ENCODE data around the gene AP4M1. TPM values are rescaled to one million over a fixed set of nuclear protein-coding genes. Genes with fewer than 3 reads are reported as not detected.

The AP4M1 gene
- total and polyA plus RNA-seq, 2 experiments from 2014 or later: 17.4 to 22.8 TPM

DNA sequence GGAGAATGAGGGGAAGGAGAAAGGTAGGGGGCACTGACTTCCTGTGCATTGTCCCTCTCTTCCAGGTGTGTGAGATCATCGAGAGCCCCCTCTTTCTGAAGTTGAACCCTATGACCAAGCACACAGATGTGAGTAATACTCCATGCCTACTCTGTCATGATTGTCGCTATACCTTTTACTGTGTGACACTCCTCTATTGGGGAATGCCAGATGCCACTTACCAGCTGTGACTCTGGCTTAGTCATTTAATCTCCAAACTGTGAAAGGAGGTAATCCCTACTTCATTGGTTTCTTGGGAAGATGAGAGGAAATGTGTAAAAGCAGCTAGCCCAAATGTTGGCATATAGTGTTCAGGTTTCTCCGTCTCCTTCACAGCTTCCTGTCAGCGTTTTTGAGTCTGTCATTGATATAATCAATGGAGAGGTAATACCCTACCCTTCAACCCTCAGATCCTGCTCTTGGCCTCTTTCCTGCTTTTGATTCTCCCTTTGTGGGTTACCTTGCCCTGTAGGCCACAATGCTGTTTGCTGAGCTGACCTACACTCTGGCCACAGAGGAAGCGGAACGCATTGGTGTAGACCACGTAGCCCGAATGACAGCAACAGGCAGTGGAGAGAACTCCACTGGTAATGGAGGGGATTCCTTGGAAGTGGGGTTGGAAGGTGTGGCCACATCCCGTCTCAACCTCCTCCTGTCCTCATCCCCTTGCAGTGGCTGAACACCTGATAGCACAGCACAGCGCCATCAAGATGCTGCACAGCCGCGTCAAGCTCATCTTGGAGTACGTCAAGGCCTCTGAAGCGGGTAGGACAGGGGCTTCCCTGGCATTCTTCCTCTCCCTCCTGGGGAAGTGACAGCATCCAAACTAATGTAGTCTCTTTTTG lies 10.7 kb upstream of the AP4M1 start:
- Histone ChIP-seq H3K79me2 (peaks cover 15% of the 10 kb centered on the region), H3K9me3 (ENCODE audit: low read depth) (no peaks in the 10 kb centered on the region), H3K4me3 (no peak overlapping the region), H2AFZ (no peak overlapping the region), H3K4me2 (no peak overlapping the region), H3K36me3 (replicated peaks; ENCODE audit: insufficient read depth, low read depth) (no peaks in the 10 kb centered on the region), H3K9me2 (replicated peaks; ENCODE audit: insufficient read depth) (no peaks in the 10 kb centered on the region), H3K27ac (peak overlapping the region; percentile 91), H4K20me1 (ENCODE audit: insufficient read depth, poor library complexity, severe bottlenecking) (peaks cover 2% of the 10 kb centered on the region), H3K27me3 (no peaks in the 10 kb centered on the region), H3K4me1 (ENCODE audit: insufficient read depth) (peaks cover 20% of the 10 kb centered on the region)
- no peak for TF ChIP-seq EZH2 (IDR thresholded peaks at IDR 0.05; ENCODE audit: borderline replicate concordance)
- TF ChIP-seq, protein P1, sequence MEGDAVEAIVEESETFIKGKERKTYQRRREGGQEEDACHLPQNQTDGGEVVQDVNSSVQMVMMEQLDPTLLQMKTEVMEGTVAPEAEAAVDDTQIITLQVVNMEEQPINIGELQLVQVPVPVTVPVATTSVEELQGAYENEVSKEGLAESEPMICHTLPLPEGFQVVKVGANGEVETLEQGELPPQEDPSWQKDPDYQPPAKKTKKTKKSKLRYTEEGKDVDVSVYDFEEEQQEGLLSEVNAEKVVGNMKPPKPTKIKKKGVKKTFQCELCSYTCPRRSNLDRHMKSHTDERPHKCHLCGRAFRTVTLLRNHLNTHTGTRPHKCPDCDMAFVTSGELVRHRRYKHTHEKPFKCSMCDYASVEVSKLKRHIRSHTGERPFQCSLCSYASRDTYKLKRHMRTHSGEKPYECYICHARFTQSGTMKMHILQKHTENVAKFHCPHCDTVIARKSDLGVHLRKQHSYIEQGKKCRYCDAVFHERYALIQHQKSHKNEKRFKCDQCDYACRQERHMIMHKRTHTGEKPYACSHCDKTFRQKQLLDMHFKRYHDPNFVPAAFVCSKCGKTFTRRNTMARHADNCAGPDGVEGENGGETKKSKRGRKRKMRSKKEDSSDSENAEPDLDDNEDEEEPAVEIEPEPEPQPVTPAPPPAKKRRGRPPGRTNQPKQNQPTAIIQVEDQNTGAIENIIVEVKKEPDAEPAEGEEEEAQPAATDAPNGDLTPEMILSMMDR (IDR thresholded peaks at IDR 0.05; ENCODE audit: poor library complexity): no peak
- TF ChIP-seq EZH2phosphoT487 (IDR thresholded peaks at IDR 0.05; ENCODE audit: low read depth, severe bottlenecking, unreplicated experiment): no peak
- no peak for DNase-seq (ENCODE audit: low spot score)
- WGBS (ENCODE audit: low lambda C conversion rate, missing lambda C conversion rate): 88% methylated on average over 14 of the region's 14 CpGs

DNA sequence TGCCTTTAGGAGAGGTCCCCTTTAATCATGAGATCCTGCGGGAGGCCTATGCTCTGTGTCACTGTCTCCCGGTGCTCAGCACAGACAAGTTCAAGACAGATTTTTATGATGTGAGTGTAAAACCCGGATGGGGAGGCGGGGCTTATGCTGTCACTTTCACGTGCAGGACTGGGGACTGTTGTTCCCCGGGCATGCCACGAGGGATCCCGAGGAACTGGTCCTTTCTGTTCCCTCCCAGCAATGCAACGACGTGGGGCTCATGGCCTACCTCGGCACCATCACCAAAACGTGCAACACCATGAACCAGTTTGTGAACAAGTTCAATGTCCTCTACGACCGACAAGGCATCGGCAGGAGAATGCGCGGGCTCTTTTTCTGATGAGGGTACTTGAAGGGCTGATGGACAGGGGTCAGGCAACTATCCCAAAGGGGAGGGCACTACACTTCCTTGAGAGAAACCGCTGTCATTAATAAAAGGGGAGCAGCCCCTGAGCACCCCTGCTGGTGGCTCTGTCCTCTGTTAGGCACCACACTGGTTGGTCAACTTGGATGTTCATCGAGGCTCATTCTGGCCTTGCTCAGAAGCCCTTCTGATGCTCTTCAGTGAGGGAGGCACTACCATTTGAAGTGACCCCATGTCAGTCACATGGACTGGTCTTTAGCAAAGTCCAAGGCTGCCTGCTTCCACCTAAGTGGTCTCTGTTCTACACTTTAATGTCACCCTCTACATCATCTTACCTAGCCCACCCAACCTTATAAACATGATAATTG lies 9.8 kb upstream of the AP4M1 start:
- no peak overlapping the region for H2AFZ ChIP-seq
- no peak overlapping the region for H3K4me3 ChIP-seq
- H3K9me3 ChIP-seq (ENCODE audit: low read depth): no peaks in the 10 kb centered on the region
- H3K27me3 ChIP-seq: no peaks in the 10 kb centered on the region
- no peaks in the 10 kb centered on the region for H3K36me3 ChIP-seq (replicated peaks; ENCODE audit: insufficient read depth, low read depth)
- no peak for DNase-seq (ENCODE audit: low spot score)
- H4K20me1 ChIP-seq (ENCODE audit: insufficient read depth, poor library complexity, severe bottlenecking): peaks cover 2% of the 10 kb centered on the region
- H3K9me2 ChIP-seq (replicated peaks; ENCODE audit: insufficient read depth): no peaks in the 10 kb centered on the region
- H3K4me1 ChIP-seq (ENCODE audit: insufficient read depth): peaks cover 20% of the 10 kb centered on the region
- WGBS (ENCODE audit: low lambda C conversion rate, missing lambda C conversion rate): 75% methylated on average over 19 of the region's 19 CpGs
- TF ChIP-seq, protein P1 (IDR thresholded peaks at IDR 0.05; ENCODE audit: poor library complexity): no peak
- H3K79me2 ChIP-seq: peaks cover 21% of the 10 kb centered on the region
- no peak overlapping the region for H3K27ac ChIP-seq
- H3K4me2 ChIP-seq: no peak overlapping the region

DNA sequence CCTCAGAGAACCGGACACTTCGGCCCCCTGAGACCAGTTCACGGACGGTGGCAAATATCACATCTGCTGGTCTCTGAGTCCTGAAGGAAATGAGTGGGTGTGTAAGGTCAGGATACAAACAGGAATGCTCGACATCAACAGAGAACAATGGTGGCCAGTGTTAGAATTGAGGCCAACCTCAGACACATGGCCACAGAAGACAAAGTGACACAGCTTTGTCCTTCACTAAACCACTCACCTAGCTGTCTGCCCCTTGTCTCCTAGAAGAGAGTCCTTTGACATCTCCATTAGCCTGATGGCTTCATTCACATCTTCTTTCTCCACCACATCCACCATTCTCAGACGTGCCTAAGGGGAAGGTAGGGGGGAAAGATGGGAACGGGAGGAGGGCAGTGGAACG lies 8.4 kb upstream of the AP4M1 start:
- Histone ChIP-seq H3K27ac (no peak overlapping the region), H3K79me2 (peaks cover 33% of the 10 kb centered on the region), H3K36me3 (replicated peaks; ENCODE audit: insufficient read depth, low read depth) (no peaks in the 10 kb centered on the region), H3K4me1 (ENCODE audit: insufficient read depth) (peaks cover 14% of the 10 kb centered on the region), H2AFZ (no peak overlapping the region), H3K9me2 (replicated peaks; ENCODE audit: insufficient read depth) (no peaks in the 10 kb centered on the region), H3K27me3 (no peaks in the 10 kb centered on the region), H3K9me3 (ENCODE audit: low read depth) (no peaks in the 10 kb centered on the region), H3K4me2 (no peak overlapping the region), H3K4me3 (no peak overlapping the region), H4K20me1 (ENCODE audit: insufficient read depth, poor library complexity, severe bottlenecking) (peaks cover 2% of the 10 kb centered on the region)
- no peak for DNase-seq (ENCODE audit: low spot score)
- no peak for TF ChIP-seq EZH2phosphoT487 (IDR thresholded peaks at IDR 0.05; ENCODE audit: low read depth, severe bottlenecking, unreplicated experiment)
- TF ChIP-seq EZH2 (IDR thresholded peaks at IDR 0.05; ENCODE audit: borderline replicate concordance): no peak
- WGBS (ENCODE audit: low lambda C conversion rate, missing lambda C conversion rate): 88% methylated on average over 8 of the region's 8 CpGs

- H3K36me3 ChIP-seq (replicated peaks; ENCODE audit: insufficient read depth, low read depth): no peaks in the 10 kb centered on the region
- H3K4me3 ChIP-seq: no peak overlapping the region
Observed at GRCh38 chr7:100093498-100093897, 7.9 kb upstream of the AP4M1 start.

More at GRCh38 chr7:100093498-100093897, 7.9 kb upstream of the AP4M1 start:
- no peak overlapping the region for H3K4me2 ChIP-seq
- 78% methylated on average over 13 of the region's 13 CpGs for WGBS (ENCODE audit: low lambda C conversion rate, missing lambda C conversion rate)
- H3K79me2 ChIP-seq: peaks cover 38% of the 10 kb centered on the region
- H3K9me2 ChIP-seq (replicated peaks; ENCODE audit: insufficient read depth): no peaks in the 10 kb centered on the region
- H3K9me3 ChIP-seq (ENCODE audit: low read depth): no peaks in the 10 kb centered on the region
- no peak overlapping the region for H3K27ac ChIP-seq
- peaks cover 10% of the 10 kb centered on the region for H3K4me1 ChIP-seq (ENCODE audit: insufficient read depth)
- H3K27me3 ChIP-seq: no peaks in the 10 kb centered on the region
- H4K20me1 ChIP-seq (ENCODE audit: insufficient read depth, poor library complexity, severe bottlenecking): peaks cover 2% of the 10 kb centered on the region
- TF ChIP-seq EZH2phosphoT487 (IDR thresholded peaks at IDR 0.05; ENCODE audit: low read depth, severe bottlenecking, unreplicated experiment): no peak
- TF ChIP-seq, protein P1 (IDR thresholded peaks at IDR 0.05; ENCODE audit: poor library complexity): no peak
- TF ChIP-seq EZH2 (IDR thresholded peaks at IDR 0.05; ENCODE audit: borderline replicate concordance): no peak
- DNase-seq (ENCODE audit: low spot score): no peak
- H2AFZ ChIP-seq: no peak overlapping the region
